ENCODE results near the gene KANSL2.

Gene KANSL2

DNA sequence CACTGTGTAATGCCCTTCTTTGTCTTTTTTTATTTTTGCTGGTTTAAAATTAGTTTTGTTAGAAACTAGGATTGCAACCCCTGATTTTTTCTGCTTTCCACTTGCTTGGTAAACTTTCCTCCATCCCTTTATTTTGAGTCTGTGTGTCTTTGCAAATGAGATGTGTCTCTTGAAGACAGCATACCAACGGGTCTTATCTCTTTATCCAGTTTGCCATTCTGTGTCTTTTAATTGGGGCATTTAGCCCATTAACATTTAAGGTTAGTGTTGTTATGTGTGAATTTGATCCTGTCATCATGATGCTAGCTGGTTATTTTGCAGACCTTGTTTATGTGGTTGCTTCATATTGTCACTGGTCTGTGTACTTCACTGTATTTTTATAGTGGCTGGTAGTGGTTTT is 68.7 kb downstream of the KANSL2 start:
- no peaks in the 10 kb centered on the region for H3K4me1 ChIP-seq (ENCODE audit: insufficient read depth, low read length, severe bottlenecking)
- H2AFZ ChIP-seq (ENCODE audit: low read length) = no peak overlapping the region
- H3K9me3 ChIP-seq (ENCODE audit: low read length) = no peaks in the 10 kb centered on the region
- H4K20me1 ChIP-seq (ENCODE audit: insufficient read depth, low read length) = no peaks in the 10 kb centered on the region
- TF ChIP-seq, protein P1, sequence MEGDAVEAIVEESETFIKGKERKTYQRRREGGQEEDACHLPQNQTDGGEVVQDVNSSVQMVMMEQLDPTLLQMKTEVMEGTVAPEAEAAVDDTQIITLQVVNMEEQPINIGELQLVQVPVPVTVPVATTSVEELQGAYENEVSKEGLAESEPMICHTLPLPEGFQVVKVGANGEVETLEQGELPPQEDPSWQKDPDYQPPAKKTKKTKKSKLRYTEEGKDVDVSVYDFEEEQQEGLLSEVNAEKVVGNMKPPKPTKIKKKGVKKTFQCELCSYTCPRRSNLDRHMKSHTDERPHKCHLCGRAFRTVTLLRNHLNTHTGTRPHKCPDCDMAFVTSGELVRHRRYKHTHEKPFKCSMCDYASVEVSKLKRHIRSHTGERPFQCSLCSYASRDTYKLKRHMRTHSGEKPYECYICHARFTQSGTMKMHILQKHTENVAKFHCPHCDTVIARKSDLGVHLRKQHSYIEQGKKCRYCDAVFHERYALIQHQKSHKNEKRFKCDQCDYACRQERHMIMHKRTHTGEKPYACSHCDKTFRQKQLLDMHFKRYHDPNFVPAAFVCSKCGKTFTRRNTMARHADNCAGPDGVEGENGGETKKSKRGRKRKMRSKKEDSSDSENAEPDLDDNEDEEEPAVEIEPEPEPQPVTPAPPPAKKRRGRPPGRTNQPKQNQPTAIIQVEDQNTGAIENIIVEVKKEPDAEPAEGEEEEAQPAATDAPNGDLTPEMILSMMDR (IDR thresholded peaks at IDR 0.05; ENCODE audit: low read length) = no peak
- no peak for TF ChIP-seq EZH2 (IDR thresholded peaks at IDR 0.05; ENCODE audit: borderline replicate concordance, low read length)
- H3K4me2 ChIP-seq (ENCODE audit: low read length) = no peak overlapping the region
- no peak overlapping the region for H3K4me3 ChIP-seq (ENCODE audit: low read depth, low read length, poor library complexity, severe bottlenecking)
- H3K79me2 ChIP-seq (ENCODE audit: insufficient read depth, low read length) = no peaks in the 10 kb centered on the region
- no peaks in the 10 kb centered on the region for H3K27me3 ChIP-seq (ENCODE audit: insufficient read depth, low read length)
- H3F3A ChIP-seq (ENCODE audit: insufficient read depth, low read length) = no peaks in the 10 kb centered on the region
- no peak overlapping the region for H3K27ac ChIP-seq (ENCODE audit: low read depth, low read length, poor library complexity, severe bottlenecking)
- no peak overlapping the region for H3K9ac ChIP-seq (ENCODE audit: low read length)
- no peaks in the 10 kb centered on the region for H3K36me3 ChIP-seq (ENCODE audit: insufficient read depth, low read length)
- H3K9me2 ChIP-seq (ENCODE audit: low read depth, low read length) = no peaks in the 10 kb centered on the region
